Measurements from ENCODE around the gene TMEM205. TPM values are rescaled to one million over a fixed set of nuclear protein-coding genes. Genes with fewer than 3 reads are reported as not detected.

TMEM205 gene
- total RNA-seq, 1 donor from 2014 or later: 46.0 TPM

DNA sequence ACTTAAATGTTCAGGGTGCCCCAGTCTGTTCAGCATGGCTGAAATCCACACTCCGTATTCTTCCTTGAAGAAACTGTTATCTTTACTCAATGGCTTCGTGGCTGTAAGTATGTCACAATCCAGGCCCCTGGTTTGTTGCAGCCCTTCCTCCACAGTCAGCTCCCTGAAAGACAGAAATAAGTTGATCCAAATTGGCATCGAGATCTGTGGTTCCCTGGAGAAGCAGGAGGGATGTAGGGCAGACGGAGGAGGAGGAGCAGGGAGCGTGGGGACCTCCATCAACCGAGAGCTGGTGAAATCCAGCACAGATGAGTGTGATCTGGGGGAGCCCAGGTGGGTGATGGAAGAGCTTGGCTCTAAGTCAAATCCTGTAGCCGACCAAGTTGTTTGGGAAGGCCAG is 49.8 kb downstream of the TMEM205 start:
- Histone ChIP-seq H3K9me3 (ENCODE audit: insufficient read depth, low read depth, low read length) (peaks cover 2% of the 10 kb centered on the region), H3K36me3 (ENCODE audit: insufficient read depth, low read length) (no peaks in the 10 kb centered on the region), H3K27me3 (ENCODE audit: insufficient read depth, low read length) (peaks cover 6% of the 10 kb centered on the region), H3K4me1 (ENCODE audit: insufficient read depth, low read length) (peaks cover 2% of the 10 kb centered on the region), H3K27ac (ENCODE audit: low read depth, low read length) (no peak overlapping the region), H4K20me1 (ENCODE audit: insufficient read depth, low read length) (no peaks in the 10 kb centered on the region), H2AFZ (ENCODE audit: low read depth, low read length) (no peak overlapping the region), H3K4me3 (ENCODE audit: insufficient read depth, low read depth, low read length) (no peak overlapping the region), H3K4me2 (ENCODE audit: low read length) (no peak overlapping the region), H3K9ac (ENCODE audit: low read length) (no peak overlapping the region), H3K79me2 (ENCODE audit: insufficient read depth, low read length) (no peaks in the 10 kb centered on the region)
- Mint-ChIP-seq H3K27me3 (ENCODE audit: low read depth, unreplicated experiment) (peaks cover 11% of the 10 kb centered on the region), H3K4me3 (ENCODE audit: unreplicated experiment) (no peak overlapping the region), H3K27ac (ENCODE audit: unreplicated experiment) (no peak overlapping the region), H3K4me1 (ENCODE audit: low read depth, unreplicated experiment) (no peaks in the 10 kb centered on the region), H3K9me3 (ENCODE audit: unreplicated experiment) (no peaks in the 10 kb centered on the region), H3K36me3 (ENCODE audit: low read depth, unreplicated experiment) (peaks cover 2% of the 10 kb centered on the region)
- FAIRE-seq: no peak
- no peak for DNase-seq (ENCODE audit: low read depth)
- TF ChIP-seq CTCF (IDR thresholded peaks at IDR 0.05; ENCODE audit: insufficient read depth, low read depth, low read length) (no peak), EZH2 (IDR thresholded peaks at IDR 0.05; ENCODE audit: insufficient read depth, low read length) (no peak)

DNA sequence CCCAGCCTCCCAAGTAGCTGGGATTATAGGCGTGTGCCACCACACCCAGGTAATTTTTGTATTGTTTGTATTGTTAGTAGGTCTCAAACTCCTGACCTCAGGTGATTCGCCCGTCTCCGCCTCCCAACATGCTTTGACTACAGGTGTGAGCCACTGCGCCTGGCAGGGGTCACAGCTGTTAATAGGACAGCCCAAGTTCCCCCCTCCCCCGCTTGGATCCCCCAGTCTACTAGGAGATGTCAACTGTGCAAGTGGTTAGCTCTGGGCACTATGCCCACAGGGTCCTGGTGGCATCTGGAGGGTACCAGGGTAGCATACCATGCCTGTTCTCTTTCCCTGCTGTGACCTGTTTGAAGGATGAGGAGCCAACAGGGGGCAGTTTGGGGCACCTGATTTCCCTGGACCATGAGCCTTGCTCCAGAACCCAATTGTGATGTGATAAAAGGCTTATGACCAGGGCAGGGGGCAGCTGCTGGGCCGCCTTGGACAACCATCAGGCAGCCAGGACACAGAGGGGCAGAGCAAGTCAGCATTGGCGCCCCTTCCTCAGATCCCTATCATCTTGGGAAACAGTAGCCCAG is 50.3 kb downstream of the TMEM205 start, which contains the start of gene TSPAN16:
TSS of gene TSPAN16 (plus strand) at position 496 of the 581 bp plus-strand sequence. CDS start 138 bp downstream, outside the sequence.
- no peaks in the 10 kb centered on the region for H3K4me1 Mint-ChIP-seq (ENCODE audit: low read depth, unreplicated experiment)
- no peak for FAIRE-seq
- H3K27me3 Mint-ChIP-seq (ENCODE audit: low read depth, unreplicated experiment): peaks cover 11% of the 10 kb centered on the region

More for the DNA sequence above, 50.3 kb downstream of the TMEM205 start, which contains the start of gene TSPAN16:
- Histone ChIP-seq H2AFZ (ENCODE audit: low read depth, low read length) (no peak within 1 kb of the TSS), H3K9me3 (ENCODE audit: insufficient read depth, low read depth, low read length) (peaks cover 2% of the 10 kb centered on the region), H3K36me3 (ENCODE audit: insufficient read depth, low read length) (no peaks in the 10 kb centered on the region), H4K20me1 (ENCODE audit: insufficient read depth, low read length) (no peaks in the 10 kb centered on the region), H3K4me2 (ENCODE audit: low read length) (no peak within 1 kb of the TSS), H3K9ac (ENCODE audit: low read length) (no peak within 1 kb of the TSS), H3K27ac (ENCODE audit: low read depth, low read length) (no peak within 1 kb of the TSS), H3K79me2 (ENCODE audit: insufficient read depth, low read length) (no peaks in the 10 kb centered on the region), H3K4me1 (ENCODE audit: insufficient read depth, low read length) (peaks cover 2% of the 10 kb centered on the region), H3K4me3 (ENCODE audit: insufficient read depth, low read depth, low read length) (no peak within 1 kb of the TSS), H3K27me3 (ENCODE audit: insufficient read depth, low read length) (peaks cover 6% of the 10 kb centered on the region)
- H3K27ac Mint-ChIP-seq (ENCODE audit: unreplicated experiment): no peak within 1 kb of the TSS
- TF ChIP-seq EZH2 (IDR thresholded peaks at IDR 0.05; ENCODE audit: insufficient read depth, low read length) (no peak), CTCF (IDR thresholded peaks at IDR 0.05; ENCODE audit: insufficient read depth, low read depth, low read length) (no peak)
- H3K9me3 Mint-ChIP-seq (ENCODE audit: unreplicated experiment): no peaks in the 10 kb centered on the region
- DNase-seq (ENCODE audit: low read depth): no peak
- H3K36me3 Mint-ChIP-seq (ENCODE audit: low read depth, unreplicated experiment): no peaks in the 10 kb centered on the region
- no peak within 1 kb of the TSS for H3K4me3 Mint-ChIP-seq (ENCODE audit: unreplicated experiment)

Measured in astrocyte (in vitro differentiated cells and primary cell).